Measurements from ENCODE around the gene GPR108.
A peak's percentile ranks its signal among the peaks of the same experiment; 100 is the strongest.
"Not testable (repeated sequence)": the region's sequence is repeated elsewhere in the genome, so short reads cannot be mapped to it uniquely, and the experiment has no call there.

The GPR108 gene

DNA sequence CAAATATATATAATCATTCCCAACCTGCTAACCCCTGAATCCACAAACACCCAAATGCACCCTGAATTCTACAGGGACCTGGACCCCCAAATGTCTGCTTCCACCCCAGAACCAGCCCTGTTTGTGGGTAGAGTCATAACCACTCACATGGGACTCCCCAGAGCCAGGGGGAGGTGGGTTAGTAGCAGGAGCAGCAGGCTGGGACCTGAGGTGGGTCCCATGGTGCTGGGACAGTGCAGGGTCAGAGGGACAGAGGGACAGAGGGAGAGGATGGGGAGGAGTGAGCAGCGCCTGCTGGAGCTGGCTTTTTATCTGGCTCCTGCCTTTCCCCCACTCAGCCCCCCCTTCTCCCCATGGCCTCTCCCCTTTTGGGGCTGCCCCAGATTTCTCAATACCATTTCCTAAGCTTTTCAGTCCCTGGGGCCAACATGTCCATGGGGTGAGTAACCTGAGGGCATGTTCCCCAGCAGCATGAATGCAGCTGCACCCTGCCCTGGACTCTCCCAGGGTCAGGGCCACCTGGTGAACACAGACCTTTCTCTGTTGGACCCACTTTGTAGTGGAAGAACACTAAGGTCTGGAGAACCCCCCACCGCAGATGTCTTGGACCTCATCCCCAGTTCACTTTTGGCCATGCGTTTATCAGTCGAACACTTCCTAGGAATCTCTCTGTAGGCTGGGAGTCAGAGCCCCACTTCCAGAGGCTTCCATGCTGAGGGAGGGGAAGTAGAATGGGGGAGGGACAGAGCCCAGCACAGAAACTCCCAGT is 16.8 kb downstream of the GPR108 start, which contains the start of gene C3:
C3 (minus strand) TSS at position 282 of the 769 bp plus-strand sequence; CDS start at position 221, 61 bp downstream.
- DNase-seq = no peak

DNA sequence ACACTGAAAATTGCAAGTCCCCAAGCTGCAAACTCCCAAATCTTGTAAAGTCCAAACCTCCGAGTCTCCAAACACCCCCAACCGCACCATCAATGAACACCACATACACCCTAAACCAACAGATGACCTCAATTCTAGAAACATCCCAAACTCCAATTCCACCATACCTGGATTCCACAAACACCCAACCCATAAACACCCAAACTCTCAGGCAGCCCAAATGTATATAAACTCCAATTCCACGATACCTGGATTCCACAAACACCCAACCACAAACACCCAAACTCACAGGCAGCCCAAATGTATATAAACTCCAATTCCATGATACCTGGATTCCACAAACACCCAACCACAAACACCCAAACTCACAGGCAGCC is 17.4 kb downstream of the GPR108 start:
- no peak for DNase-seq

GRCh38 chr19:6719540-6719861 is 17.9 kb downstream of the GPR108 start:
- no peak for DNase-seq

GRCh38 chr19:6718741-6719539 is 18.4 kb downstream of the GPR108 start:
- peak in 3 of 5 experiments; percentile 9 to 43 (median 29) for DNase-seq

DNA sequence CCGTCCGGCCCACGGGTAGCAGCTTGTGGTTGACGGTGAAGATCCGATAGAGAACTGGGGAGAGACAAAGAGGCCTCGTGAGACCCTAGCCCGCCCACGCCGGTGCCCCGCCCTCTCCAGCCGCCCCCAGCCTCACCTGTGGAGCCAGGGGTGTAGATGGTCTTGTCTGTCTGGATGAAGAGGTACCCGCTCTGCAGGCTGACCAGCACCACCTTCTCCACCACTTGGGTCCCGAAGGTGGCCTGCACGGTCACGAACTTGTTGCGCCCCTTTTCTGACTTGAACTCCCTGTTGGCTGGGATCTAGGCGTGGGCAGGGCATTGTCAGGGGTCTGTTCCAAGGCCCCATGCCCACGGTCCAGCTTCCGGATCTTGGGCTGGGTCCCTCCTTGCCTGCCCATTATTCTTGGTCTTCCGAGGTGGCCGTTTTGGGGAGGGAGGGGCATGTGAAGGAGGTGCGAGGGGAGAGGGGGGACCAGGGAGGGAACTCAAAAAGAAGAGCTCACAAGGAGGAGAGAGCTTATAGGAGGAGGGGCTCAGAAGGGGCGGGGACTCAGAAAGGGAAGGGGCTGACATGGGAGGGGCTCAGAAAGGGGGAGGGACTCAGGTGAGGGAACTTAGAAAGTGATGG is 19.2 kb downstream of the GPR108 start:
- no peak for DNase-seq

- DNase-seq = peak in 1 of 5 experiments; percentile 40
Measured at GRCh38 chr19:6717441-6717971, 19.9 kb downstream of the GPR108 start.

- peak in 1 of 5 experiments; percentile 31 for DNase-seq
Measured at GRCh38 chr19:6717036-6717435, 20.3 kb downstream of the GPR108 start.

DNA sequence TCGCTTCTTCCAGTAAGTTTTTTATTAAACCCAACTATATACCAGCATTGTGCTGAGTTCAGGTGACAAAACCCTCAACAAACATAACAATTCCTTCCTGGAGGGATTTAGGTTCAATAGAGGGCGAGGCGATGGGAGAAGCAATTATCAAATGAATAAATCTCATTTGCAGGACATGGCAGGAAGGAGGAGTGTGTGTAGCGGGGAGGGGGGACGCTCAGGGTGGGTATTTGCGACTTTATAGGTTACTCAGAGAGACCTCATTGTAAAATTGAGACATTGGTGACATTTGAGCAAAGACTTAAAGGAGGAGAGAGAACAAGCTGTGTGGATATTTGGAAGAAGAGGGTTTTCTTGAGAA is 20.8 kb downstream of the GPR108 start:
- DNase-seq = no peak

- no peak for DNase-seq
Measured at GRCh38 chr19:6714749-6715555, 22.4 kb downstream of the GPR108 start.

DNA sequence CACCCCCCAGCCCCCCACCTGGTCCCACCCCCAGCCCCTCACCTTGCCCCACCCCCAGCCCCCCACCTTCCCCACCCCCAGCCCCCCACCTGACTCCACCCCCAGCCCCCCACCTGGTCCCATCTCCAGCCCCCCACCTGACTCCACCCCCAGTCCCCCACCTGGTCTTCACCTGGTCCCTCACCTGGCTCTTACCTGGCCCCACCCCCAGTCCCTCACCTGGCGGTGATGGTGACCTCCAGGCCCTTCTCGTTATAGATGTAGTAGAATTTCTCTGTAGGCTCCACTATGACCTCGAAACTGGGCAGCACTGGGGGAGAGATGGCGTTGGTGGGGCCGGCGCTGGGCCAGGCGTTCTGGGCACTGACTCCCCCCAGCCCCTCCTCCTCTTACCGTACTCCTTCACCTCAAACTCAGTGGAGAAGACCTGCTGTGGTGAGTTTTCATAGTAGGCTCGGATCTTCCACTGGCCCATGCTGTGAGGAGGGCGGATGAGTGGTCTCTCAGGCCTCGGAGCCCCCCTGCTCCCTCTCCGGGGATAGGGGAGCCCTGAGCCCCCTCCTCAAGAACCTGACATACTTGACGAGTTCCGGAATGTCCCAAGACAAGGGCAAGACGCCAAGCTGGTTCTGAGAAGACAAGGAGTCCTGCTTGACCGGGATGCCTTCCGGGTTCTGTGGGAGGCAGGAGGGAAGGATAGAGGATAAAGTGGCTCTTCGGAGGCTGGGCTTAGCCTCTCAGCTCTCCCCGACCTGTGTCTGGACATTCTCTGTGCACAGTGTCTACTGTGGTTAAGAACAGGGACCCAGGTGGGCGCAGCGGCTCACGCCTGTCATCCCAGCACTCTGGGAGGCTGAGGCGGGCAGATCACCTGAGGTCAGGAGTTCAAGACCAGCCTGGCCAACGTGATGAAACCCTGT is 23.3 kb downstream of the GPR108 start:
- no peak for DNase-seq

GRCh38 chr19:6712692-6713670 is 24.4 kb downstream of the GPR108 start:
- DNase-seq = no peak

DNA sequence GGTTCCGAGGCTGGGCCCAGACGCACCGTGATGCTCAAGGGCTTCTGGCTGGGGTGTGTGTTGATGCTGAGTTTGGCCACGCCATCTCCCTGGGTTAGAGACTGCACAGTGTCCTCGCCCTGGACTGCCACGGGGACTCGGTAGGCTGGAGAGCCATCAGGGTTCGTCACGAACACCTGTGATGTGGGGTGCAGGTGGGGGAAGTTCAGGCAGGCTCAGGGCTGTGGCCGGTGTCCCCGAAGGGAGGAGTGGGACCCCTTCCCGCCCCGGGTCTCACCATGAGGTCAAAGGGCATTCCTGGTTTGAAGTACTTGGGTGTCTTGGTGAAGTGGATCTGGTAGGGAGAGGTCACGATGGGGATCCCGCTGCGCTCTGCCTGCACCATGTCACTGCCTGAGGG is 25.1 kb downstream of the GPR108 start:
- no peak for DNase-seq

DNA sequence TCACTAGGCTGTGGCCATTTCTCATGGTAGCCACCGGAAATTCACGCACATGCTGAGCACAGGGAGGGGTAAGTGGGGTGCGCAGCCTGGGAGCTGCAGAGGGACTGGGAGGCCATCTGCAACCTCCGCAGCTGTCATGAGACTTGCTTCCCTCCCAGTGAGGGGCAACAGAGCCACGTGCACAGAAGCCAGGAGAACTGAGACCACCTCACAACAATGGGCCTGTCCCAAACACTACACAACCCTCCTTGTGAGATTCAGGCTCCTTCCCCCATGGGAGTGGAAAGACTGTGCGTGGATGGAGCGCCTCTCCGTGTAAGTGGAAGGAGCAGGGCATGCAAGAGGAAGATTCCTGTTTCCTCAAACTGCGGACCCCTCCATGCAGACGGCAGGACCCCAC is 25.8 kb downstream of the GPR108 start:
- no peak for DNase-seq

GRCh38 chr19:6711078-6711361 is 26.4 kb downstream of the GPR108 start:
- DNase-seq = no peak

- DNase-seq = no peak
Measured at GRCh38 chr19:6710273-6711077, 26.9 kb downstream of the GPR108 start.

GRCh38 chr19:6709549-6709948 is 27.8 kb downstream of the GPR108 start:
- DNase-seq = no peak

DNA sequence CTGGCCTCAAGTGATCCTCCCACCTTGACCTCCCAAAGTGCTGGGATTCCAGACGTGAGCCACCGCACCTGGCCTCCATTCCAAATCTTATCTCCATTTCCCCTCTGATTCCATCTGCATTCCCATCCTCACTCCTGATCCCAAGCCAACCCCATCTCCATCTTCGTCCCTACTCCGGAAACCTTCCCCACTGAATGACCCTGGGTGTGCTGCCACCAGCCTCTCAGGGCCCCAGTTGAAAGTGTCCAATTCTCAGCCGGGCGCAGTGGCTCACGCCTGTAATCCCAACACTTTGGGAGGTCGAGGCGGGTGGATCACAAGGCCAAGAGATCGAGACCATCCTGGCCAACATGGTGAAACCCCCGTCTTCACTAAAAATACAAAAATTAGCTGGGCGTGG is 28.5 kb downstream of the GPR108 start:
- not testable (repeated sequence) for DNase-seq

- DNase-seq = no peak
Measured at GRCh38 chr19:6708346-6708745, 29.0 kb downstream of the GPR108 start.

DNA sequence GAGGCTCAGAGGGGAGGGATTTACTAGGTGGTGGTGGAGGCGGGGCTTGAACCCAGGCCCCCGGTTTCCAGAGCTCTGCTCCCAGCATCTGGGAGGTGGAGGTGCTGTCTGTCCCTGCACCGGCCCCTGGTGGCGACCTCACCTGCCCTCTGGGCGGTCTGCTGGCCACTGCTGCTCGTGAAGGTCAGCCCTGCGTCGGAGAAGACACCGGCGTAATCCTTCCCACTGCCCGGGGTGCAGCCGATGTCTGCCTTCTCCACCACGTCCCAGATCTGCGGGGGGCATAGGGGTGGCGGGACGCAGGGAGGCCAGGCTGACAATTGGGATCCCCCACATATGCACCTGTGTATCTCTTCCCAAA is 29.7 kb downstream of the GPR108 start:
- DNase-seq = no peak
